SH-SY5Y (cell line): ENCODE data around the gene LHFPL3.

Source experiments
- GATA2 ChIP-seq: IDR thresholded peaks from 2 replicates; pipeline ENCODE4 v1.6.1; 2011; ENCODE audit warnings: mild to moderate bottlenecking, low read depth, low read length
- GATA3 ChIP-seq: IDR thresholded peaks from 2 replicates; pipeline ENCODE4 v1.6.1; 2011; ENCODE audit warnings: low read depth, mild to moderate bottlenecking, low read length, moderate library complexity

- TF ChIP-seq GATA3 (no peak), GATA2 (no peak)
Measured at GRCh38 chr7:104935276-104935675, 606.9 kb downstream of the LHFPL3 start.
